CD4-positive, alpha-beta T cell treated with Interleukin-21 for 1 hour (primary cell): ENCODE data around the gene EDC3.
"Not testable (repeated sequence)": the region's sequence is repeated elsewhere in the genome, so short reads cannot be mapped to it uniquely, and the experiment has no call there.

Experiments
- DNase-seq: peaks from one replicate; pipeline ENCODE4 v3.0.0-alpha.2; 2020

Gene EDC3, protein sequence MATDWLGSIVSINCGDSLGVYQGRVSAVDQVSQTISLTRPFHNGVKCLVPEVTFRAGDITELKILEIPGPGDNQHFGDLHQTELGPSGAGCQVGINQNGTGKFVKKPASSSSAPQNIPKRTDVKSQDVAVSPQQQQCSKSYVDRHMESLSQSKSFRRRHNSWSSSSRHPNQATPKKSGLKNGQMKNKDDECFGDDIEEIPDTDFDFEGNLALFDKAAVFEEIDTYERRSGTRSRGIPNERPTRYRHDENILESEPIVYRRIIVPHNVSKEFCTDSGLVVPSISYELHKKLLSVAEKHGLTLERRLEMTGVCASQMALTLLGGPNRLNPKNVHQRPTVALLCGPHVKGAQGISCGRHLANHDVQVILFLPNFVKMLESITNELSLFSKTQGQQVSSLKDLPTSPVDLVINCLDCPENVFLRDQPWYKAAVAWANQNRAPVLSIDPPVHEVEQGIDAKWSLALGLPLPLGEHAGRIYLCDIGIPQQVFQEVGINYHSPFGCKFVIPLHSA

DNA sequence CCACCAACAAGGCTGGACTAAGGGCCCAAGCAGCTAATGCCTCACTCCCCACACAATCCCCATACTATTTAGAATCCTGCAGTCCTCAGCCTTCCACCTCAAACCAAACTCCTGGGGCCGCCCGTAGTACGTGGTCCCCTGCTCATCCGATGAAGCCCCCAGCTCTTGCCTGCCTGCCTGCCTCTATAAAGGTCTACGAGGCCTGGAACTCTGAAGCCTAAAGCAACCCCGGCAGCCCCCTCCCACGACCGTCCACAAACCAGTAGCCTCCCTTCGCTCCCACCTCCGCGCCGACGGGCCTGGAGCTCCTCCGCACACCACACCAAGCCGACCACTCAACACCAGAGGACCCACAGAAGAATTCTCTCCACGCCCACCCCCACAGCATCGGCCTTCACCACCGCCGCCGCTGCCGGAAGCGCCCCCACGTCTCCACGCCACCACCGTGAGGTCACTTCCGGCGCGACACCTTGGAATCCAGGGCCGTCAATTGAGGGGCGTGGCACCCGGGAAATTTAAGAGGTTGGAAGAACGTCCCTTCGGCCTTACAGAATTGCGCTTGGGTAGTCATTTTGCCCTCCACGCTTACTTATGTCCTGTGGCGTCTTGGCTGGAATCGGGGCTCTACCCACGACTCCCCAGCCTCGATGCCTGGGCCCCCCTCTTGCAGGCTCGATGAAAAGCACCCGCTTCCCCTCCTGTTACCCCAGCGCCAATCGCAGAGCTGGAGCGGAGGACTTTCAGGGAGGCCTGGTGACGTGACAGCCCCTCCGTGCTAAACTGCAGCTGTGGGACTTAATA is at the start of gene EDC3:
Gene EDC3 (minus strand): TSS at position 428 of the 801 bp plus-strand sequence. CDS start 20,900 bp downstream, outside the sequence.
- peak; percentile 87 for DNase-seq

DNA sequence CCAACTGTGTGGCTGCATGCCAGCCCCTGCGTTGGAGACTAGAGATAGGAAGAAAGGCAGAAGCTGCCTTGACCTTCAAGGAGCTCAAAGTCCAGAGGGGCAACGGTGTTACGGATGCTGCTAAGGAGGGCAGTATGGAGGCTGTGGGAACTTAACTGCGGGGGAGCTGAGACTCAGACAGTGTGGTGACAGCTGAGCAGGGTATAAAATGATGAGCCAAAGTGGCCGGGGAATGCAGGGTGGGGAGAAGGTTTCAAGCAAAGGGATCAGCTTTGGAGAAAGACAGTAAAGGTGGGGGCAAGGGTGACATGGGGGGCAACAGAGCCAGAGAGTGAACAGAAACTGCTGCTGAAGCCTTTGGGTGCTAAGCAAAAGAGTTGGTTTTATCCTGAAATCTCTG is 46.6 kb upstream of the EDC3 start:
- DNase-seq = no peak

DNA sequence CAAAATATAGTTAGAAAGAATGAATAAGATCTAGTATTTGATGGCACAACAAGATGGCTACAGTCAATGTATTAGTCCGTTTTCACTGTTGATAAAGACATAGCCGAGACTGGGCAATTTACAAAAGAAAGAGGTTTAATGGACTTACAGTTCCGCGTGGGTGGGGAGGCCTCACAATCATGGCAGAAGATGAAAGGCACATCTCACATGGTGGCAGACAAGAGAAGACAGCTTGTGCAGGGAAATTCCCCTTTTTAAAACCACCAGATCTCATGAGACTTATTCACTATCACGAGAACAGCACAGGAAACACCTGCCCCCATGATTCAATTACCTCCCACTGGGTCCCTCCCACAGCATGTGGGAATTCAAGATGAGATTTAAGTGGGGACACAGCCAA is 42.4 kb upstream of the EDC3 start:
- not testable (repeated sequence) for DNase-seq

DNA sequence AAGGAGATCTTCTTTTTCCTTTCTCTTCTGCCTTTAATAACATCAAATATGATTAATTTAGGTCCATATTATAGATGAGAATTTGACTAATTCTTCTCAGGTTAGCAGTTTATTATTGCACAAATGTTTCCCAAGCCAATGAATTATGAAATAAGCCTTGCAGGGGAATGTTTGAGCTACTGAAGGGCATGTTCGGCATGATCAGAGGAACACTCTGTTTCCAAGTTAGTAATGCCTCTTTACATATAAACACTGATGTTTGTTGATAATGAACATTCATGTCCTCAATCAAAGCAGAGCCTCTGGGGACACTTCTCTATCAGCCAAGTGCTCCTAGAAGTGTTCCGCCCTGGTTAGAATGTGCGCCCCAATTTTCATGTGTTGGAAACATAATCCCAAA is 39.5 kb upstream of the EDC3 start:
- no peak for DNase-seq

DNA sequence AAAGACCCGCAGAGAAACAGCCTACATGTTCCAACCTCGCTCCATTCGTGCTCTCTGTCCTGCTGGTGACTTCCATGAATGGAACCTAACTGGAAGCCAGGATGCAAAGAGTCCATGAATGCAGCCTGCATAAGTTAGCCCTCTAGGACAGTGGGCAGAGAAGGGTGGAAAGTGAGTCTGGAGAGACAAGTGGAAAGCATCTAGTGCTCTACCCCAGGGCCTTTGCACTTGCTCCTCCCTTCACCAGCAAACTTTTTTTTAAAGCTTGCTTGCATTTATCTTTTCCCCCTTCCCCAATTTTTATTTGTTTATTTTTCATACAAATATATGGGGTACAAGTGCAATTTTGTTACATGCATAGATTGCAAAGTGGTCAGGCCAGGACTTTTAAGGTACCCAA is 37.4 kb upstream of the EDC3 start:
- no peak for DNase-seq

DNA sequence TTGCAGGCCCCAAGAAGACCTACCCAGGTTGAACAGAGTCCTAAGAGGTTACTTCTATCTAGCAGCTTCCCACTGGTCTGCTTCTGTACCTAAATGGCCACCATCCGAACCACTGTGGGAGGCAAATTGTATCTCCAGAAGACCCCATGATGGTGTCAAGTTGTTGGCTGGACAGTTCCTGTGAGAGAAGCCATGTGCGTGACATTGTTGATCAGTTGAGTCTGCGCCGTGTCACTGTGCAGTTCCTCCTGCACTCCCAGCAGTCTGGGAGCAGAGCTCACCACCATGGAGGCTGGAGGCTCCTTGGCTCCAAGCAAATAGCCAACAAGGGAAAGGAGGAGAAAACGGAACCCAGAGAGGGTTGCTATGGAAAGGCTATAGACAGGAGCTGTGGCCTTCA is 37.0 kb upstream of the EDC3 start:
- DNase-seq = no peak

DNA sequence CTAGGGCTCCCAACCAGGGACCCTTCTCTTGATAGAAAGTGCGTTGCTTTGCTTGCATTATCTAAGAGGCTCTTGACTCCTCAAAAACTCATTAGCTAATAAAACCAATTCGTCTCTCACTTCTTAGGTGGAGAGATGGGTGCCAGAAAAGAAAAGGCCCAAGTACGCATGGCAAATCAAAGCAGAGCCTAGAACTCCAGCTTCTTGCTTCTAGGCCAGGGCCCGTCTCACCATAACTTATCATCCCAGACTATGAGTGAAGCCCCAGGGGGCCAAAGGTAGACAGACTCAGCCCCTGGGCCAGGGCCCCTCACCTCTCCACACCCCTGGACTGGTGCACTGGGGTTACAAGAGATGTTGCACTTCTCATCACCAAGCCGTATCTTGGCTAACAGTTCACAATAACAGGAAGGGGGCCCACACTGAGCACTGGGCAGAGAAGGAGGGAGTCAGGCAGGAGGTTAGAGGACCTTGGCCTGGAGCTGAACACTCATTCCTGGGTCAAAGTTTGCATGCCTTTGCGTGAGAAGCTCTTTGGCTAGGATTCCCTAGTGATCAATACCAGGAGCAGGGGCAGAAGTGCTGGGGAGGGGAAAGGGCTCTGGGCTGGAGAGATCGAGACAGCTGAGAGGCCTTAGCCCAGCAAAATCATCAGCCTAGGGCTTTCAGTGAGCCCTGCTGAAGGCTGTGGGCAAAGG is 34.9 kb upstream of the EDC3 start:
- no peak for DNase-seq

DNA sequence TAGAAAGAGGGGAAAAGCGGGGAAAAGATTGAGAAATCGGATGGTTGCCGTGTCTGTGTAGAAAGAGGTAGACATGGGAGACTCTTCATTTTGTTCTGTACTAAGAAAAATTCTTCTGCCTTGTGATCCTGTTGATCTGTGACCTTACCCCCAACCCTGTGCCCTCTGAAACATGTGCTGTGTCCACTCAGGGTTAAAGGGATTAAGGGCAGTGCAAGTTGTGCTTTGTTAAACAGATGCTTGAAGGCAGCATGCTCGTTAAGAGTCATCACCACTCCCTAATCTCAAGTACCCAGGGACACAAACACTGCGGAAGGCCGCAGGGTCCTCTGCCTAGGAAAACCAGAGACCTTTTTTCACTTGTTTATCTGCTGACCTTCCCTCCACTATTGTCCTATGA is 33.5 kb upstream of the EDC3 start:
- not testable (repeated sequence) for DNase-seq

DNA sequence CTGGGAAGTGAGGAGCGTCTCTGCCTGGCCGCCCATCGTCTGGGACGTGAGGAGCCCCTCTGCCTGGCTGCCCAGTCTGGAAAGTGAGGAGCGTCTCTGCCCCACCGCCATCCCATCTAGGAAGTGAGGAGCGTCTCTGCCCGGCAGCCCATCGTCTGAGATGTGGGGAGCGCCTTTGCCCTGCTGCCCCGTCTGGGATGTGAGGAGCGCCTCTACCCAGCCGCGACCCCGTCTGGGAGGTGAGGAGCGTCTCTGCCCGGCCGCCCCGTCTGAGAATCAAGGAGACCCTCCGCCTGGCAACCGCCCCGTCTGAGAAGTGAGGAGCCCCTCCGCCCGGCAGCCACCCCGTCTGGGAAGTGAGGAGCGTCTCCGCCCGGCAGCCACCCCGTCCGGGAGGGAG is 32.9 kb upstream of the EDC3 start:
- not testable (repeated sequence) for DNase-seq

DNA sequence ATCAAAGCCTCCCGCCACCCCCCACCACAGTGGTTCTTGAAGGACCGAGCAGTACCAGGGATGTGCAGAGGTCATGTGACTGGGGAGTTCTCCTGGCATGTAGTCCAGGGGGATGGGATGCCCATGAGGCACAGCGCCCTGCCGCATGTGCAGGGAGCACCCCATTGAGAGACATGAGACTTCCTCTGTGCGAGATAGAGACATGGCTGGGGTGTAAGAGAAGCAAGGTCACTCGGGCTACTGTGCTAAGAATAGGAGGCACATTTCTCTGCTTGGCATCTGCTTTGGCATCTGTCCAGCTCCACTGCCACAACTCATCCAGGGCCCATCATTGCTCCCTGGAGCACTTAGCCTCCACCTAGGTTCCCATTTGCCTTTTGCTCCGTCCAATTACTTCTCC is 31.9 kb upstream of the EDC3 start:
- DNase-seq = no peak

DNA sequence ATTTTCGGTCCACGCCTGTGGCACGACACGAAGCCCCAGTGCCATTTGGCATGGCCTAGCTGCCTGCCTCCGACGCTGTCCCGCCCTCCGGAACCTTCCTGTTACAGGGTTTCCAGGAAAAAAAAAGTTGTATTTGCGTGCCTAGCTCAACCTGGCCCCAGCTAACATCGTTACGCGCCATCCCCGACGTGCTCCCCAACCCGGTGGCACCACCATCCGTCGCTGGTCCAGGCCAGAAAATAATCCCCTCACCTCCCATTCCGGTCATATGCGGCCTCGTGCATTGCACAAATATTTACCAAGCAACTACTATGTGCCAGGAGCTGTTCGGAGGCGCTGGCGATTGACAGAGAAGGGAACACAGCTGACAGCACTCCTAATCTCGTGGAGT is 30.9 kb upstream of the EDC3 start:
- no peak for DNase-seq

DNA sequence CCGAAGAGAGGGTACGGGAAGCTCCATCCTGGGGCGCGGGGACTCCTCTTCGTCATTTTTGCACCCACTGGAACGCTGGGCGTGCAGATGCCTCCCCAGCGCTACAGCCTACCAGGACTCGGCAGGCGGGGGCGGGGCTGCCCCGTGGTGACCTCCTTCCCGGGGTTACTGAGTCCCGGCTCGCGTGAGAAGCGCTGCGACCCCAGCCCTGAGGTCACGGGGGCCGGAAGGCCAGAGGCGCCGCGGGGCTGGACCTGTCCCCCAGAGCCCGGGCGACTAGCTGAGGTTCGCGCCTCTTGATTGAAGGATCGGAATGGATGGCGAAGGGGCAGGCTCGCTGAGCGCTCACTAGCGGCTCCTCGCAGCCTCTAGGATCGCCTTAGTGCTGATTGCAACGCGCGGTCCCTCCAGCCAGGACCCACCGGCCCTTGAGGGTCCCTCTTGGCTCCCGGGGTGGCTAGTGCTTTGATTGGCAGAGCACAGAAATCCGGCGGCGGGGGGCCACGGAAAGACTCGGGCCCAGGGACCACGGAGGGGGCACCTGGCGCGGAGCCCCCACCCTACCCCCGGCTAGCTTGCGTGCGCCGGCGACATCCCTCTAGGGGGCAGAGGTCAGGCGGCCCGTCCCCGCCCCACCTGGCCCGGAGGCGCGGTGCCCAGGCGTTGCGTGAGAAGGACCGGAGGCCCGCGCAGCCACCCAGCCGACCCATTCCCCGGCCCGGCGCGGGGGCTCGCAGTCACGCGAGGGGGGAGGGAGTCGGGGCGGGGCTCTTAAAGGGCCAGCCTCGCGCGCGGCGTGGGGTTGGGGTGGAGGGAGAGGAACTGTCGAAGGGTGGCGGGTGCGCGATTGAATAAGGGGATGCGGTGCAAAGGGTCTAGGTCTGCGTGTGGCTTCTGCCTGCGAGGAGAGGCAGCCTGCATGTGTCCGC is 30.3 kb upstream of the EDC3 start:
- DNase-seq = peak; percentile 31

DNA sequence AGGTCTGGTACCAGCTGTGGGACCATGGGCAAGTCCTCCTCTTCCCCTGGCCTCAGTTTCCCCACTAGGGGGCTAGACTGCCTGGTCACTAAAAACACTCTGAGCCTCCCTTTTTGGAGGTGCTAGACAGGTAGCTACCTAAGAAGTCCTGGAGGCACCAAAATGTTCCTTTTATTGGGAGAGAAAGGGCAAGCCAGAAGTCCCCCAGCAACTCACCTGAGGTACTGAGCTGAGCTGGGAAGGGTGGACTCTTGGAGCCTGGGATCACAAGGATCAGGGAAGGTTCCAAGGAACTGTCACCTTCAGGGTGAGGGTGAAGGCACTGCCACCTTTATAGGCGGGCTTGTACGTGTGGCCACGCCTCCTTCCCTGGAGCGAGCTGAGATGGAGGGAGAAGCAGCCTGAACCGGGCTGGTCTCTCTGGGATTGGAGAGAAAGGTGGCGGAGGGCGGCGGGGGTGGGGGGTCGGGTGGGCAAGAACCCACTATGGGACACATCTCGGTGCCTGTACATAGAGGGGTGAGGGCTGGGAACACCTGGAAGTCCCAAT is 29.5 kb upstream of the EDC3 start, which contains the start of gene CYP1A1:
Gene CYP1A1 (minus strand): TSS at position 304 of the 550 bp plus-strand sequence. CDS start 2,431 bp downstream, outside the sequence.
- peak; percentile 22 for DNase-seq

DNA sequence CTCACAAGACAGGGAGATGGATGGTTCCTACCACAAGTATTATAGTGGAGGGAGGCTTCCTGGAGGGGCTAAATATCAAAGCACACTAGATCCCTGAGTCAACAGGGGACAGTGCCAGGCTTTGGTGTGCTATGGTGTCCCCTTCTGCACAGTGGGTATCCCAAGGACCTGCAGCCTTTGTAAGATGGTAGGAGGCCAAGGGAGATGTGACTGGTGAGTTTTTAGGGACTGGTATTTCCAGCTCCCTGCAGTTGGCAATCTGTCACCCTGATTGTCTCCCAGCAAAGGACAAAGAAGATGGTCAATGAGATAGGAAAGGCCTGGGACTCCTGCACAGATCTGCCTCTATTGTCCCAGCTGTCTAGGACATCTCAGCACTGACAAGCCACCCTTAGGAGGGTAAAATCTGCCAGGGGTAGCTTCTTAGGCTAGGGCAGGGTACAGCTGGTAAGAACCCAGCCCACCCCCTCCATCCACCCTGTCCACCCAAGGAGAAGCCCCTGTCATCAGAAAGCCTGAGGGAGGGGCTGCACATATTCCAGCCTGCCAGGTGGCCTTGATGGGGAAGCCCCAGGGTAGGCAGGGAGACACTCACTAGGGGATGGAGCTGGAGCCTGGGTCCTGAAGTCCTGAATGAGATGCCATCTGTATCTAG is 28.9 kb upstream of the EDC3 start:
- DNase-seq = no peak

DNA sequence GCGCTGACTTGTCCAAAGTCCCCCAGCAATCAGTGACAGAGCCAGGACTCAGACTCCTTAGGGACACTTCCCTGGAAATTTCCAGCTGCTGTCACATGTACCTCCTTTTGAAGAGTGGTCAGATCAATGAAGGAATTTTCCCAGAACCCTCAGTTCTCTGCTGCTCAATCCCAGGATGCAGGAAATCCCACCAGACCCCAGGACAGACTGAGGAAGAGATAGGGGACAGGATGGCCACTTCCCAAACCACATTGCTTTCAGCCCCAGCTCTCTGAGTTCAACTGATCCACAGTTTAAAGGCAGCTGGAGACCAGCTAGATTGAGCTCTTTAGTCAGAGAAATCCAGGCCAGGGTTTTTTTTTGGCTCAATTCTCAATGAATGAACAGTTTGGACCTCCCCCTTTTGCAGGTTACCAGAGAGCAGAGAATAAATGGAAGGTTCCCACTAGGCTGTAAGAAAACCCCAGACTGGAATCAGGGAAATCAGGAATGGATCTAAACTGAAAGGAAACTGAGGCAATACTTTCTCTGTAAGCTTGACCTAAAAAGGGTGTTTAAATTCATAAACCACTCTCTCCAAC is 28.0 kb upstream of the EDC3 start:
- DNase-seq = peak; percentile 35

DNA sequence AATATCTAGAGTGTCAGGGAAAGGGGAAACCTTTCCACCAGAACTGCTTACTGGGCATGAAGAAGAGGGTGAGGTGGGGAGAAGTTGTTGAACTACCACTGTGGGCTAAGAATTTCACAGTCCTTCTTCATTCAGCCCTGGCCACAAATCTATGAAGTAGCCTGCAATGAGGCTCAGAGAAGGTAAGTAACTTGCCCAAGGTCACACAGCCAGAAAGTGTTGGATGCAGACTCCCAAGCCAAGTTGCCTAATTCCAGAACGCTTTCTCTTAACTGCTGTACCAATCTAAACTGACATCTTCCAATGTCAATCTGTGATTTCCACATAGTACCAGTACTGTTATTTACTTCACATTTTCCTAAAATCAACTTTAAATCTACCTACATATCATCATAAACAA is 27.4 kb upstream of the EDC3 start:
- no peak for DNase-seq

DNA sequence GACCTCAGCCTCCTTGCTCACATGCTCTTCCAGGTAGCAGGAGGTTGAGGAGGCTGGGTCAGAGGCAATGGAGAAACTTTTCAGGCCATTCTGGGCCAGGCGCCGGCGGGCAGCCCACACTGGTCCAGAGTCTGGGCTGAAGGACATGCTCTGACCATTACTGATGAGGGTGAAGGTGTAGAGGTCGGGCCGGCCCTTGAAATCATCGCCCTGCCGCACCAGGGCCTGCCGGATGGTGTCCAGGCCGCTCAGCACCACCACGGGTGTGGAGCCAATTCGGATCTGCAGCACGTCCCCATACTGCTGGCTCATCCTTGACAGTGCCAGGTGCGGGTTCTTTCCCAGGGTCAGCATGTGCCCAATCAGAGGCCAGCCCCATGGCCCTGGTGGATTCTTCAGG is 26.8 kb upstream of the EDC3 start:
- no peak for DNase-seq

DNA sequence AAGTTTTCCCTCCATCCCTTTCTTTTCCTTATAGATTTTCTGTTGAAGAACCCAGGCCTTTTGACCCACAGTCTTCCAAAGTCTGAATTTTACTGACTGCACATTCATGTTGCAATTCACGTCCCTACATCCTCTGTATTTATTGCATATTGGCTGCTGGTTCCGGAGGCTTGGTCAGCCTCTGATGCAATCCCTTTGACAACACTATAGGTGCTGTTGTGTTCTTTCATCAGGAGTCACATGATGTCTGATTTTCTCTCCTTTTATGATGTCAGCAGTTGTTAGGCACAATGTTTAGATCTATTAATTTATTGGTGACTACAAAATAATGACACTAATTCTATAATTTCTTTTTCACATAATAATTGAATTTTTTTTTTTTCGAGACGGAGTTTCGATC is 20.8 kb upstream of the EDC3 start:
- DNase-seq = no peak

DNA sequence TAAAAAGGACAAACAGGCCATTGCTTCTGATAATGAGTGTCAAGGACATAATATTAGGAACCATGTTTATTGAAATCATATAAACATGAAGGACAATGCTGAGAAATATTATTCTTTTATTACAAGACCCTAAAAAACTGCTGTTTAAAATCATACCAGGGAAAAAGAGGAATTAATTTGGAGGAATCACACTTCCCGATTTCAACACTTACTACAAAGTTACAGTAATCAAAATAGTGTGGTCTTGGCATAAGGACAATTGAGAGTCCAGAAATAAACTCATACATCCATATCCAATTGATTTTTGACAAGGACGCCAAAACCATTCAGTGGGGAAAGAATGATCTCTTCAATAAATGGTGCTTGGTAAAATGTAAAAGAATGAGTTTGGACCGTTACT is 16.5 kb upstream of the EDC3 start:
- DNase-seq = no peak

DNA sequence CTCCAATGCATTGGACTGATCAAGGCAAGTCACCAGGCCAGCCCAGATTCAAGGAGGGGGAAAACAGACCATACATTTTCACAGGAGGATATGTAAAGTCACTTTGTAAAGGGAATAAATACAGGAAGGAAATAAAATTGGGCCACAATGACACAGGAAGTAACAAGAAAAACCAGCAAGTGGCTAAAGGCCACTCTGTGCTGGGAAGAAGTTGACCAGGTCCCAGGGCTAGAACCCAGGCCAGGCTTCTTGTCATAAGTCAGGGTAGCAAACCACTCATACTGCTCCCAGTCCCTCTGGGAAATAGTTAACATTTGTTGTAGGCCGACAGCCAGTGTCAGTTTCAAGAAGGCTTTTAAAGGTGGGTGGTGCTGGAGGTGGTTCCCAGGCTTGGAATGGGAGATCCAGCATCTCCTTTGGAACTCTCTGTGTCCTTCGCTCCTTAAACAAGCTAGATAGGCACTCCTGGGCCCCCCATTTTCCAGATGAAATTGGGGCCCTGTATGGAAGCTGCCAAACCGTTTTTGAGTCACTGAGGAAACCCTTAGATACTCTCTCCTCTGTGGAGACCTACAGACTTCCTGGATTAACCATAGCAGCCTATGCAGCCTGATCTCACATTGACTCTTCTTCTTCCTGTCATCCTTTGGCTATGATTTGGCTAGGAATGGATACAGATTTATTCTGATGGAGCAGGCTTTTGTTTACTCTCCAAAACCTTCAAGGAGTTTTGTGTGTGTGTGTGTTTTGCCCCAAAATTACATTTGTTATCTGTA is 14.7 kb upstream of the EDC3 start:
- DNase-seq = no peak
